Stimulated activated CD4-positive, alpha-beta T cell treated with anti-CD3 and anti-CD28 coated beads, Interleukin-1b, Interleukin-23, amount 100 ng/mL, for 4 hours (primary cell): ENCODE measurements around the gene ATP2C2.
"Not testable (repeated sequence)": the region's sequence is repeated elsewhere in the genome, so short reads cannot be mapped to it uniquely, and the experiment has no call there.

Experiments
- DNase-seq, 2 donors: peaks; one replicate each; pipeline ENCODE4 v3.0.0-alpha.2; 2020; ENCODE audit warnings: low read depth in 2 of 2

ATP2C2 gene

DNA sequence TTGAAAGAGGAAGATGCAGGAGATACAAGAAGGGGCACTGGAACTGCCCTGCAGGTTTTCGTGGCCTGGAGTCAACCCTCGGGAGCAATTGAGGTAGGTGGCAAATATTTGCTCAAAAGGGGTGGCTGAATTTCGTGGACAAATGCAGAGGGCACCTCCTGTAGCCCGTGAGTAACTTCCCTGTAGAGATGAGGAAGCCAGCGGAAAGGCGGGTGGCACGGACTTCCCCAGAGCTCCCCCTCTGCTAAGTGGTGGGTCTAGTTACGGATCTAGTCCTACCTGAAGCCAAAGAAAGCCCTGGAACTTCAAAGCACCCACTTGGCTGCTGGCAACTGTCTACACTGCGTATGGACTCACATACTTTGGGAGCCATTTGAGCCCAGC is 1.0 kb upstream of the ATP2C2 start:
- no peak for DNase-seq

DNA sequence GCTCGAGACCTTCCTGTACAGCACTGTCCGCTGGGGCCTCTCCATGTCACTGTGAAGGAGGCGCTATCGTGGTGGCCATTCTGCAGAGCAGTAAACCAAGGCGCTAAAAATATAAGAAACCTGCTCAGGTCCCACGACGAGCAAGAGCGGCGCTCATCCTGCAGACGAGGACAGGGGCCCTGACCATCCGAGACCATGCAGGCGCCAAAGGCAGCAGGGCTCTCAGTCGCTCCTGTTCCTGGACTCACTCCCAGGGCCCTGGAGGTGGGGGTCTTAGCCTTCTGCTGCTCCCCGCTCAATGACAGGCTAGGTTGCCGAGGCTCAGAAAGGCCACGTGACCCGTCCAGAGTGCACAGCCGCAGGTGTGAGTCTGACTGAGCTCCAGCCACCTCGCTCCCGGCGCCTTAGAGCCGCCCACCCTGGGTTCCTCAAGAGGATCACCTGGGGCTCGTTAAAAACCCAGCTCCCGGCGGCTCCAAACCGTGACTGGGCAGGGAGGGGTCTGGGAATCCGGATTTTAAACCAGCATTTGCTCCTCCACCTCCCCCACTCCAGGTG is 509 bp upstream of the ATP2C2 start:
- DNase-seq: no peak

DNA sequence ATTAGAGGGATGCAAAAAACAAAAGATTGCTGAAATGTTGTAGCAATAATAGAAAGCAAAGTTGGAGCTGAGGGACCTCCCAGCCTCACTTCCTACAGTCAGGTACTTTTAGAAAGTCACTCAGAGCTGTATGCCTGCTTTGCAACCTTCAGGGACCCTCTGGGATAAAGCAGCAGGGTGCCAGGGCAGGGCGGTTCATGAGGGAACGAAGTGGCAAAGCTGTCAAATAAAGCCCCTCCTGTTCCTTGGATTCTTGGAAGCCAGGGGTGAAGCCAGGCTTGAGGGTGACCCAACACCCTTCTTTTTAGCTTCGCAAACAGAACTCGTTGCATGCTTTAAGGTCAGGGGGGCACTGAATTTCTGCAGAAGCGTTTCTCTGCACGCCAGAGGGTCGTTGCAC is 767 bp downstream of the ATP2C2 start:
- DNase-seq: no peak

DNA sequence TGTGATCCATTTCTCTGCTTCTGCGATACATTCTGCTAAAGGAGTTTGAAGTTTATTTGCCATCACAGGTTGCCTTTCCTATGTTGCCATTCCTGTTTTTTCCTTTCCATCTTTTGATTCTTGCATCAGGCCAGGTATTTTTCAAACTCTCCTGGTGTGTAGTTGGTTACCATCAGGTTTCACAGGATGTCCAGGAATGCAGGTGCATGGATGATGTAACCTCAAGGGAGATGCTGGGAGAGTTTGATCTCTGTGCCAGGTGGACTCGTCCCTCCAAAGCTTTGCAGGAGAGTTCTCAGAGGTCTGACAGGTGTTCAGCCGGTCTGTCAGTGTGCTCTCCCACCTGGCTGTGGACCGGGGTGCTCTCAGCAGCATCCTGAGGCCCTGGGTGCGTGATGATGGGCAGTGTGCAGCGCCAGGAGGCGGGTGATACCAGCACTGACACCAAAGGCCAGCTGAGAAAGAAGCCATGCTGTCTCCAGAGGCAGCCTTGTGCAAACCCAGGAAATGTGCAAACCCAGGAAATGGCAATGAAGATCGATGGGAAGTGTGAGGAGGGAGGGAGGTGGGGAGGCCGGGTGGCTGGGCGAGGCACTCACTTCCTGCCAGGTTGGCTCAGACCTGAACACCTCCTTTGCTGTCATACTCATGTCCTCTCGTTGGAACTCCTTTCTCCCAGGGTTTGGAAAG is 1.7 kb downstream of the ATP2C2 start:
- DNase-seq: no peak

DNA sequence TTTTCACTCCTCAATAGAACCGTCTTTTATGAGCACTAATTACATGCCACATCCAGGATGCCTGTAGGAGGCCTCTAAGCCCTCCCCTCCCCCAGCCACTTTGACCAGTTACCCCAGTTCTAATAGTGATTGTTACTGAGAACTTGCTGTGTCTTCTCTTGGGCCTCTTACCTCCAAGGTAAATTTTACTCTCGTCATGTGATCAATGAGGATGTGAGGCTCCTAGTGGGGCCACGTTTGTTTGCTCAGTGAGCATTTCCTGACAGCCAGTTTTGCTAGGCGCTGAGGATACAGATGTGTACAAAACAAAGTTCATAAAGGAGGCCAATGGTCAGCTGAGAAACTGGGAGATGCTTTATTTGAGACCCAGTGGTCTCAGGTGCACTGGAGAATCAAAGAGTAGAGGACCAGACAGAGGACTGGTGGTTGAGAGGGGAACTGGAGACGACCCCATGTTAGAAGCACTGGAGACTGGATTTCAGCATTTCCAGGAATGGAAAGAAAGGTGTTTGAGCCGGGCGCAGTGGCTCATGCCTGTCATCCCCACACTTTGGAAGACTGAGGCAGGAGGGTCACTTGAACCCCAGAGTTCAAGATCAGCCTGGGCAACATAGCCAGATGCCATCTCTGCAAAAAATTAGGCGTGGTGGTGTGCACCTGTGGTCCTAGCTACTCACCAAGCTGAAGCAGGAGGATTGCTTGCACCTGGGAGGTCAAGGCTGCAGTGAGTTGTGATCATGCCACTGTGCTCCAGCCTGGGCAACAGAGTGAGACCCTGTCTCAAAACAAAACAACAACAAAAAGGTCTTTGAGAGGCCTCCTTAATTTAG is 2.6 kb downstream of the ATP2C2 start:
- no peak for DNase-seq

DNA sequence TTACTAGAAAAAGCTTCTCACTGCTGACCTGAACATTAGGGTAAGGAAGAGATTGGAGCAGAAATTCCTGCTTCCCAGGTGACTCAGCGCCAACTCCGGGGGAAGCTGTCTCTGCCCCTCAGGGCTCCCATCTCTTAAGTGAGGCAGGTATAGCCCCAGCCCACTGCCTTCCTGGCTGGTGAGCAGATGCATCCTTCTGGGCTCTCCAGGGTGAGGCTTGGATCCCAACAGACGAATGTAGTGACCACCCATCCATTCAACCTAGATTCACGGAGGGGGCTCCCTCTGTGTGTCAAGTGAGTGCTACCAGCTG is 3.2 kb downstream of the ATP2C2 start:
- DNase-seq: no peak

DNA sequence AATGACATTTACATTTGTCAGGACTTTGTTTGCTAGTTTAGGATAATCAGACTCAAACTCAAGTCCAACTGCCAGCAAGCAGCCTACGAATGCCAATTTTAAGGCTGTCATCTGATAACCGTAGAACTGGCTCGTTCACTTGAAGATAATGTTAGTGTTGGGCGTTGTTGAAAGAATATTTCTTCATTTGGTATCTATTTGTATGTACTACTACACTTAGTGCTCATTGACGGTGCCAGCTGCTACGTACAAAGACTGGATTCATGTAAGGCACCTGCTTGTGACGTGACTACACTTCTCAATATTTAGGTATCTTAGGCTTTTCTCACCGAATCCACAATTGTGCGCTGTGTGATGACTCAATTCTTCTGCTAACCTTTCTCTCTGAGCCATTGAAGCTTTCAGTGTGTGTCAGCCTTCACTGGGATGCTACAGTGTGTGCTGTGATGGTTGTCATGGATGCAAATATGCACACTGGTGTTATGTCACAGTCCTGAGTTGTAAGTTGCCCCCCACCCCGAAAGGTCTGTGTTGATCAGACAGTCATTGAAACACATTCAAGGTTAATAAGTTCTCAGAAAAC is 5.7 kb downstream of the ATP2C2 start:
- DNase-seq: no peak

DNA sequence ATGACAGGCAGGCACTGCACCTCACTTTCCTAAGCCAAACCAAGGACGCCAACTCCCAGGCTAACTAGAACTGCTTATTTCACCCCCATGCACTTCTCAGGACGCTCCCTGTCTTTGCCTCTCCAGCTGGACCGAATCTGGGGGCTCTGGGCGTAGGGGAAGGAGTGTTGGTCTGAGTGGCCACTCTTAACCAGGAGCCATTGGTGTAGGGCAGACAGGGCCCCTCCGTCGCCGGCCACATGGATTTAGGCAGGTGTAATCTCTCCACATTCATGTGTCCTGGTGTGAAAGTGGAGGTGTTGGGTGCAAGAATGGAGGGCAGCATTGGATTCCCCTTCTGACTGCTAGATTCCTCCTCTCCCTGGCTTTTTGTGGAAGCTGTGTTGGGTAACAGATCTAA is 9.8 kb downstream of the ATP2C2 start:
- no peak for DNase-seq

DNA sequence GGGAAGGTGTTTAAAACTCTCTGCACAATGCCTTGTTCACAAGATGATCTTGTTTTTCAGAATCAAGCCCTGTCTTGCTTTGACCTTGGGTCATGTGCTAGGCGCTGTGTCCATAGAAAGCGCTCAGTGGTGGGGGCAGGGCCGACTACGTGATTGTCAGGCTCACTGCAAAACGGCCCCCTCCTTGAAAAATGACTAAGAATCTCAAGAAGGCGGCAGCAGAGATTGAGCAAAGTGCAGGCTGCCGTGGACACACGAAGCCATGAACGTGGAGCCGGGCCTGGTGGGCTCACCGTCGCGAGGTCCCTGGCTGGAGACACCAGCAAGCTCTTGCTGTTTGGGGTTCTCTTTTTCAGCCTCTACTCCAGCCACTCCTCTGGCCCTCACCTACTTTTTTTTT is 10.2 kb downstream of the ATP2C2 start:
- no peak for DNase-seq

DNA sequence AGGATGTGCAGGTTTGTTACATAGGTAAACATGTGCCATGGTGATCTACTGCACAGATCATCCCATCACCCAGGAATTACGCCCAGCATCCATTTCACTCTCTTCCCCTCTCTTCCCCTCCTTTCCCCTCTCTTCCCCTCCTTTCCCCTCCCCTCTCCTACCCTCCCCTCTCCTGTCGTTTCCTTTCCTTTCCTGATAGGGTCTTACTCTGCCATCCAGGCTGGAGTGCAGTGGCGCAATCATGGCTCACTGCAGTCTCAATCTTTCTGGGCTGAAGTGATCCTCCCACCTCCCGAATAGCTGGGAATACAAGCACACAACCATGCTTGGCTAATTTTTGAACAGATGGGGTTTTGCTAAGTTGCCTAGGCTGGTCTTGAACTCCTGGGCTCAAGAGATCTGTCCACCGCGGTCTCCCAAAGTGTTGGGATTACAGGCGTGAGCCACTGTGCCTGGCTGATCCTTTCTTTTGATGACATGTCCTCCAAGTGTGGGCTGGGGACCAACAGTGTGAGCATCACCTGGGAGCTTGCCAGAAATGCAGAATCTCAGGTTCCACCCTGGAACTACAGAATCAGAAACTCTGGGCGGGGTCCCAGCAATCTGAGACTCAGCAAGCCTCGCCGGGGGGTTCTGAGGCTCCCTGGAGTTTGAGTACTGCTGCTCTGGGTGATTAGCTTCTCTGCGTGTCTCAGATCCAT is 10.8 kb downstream of the ATP2C2 start:
- DNase-seq: no peak

DNA sequence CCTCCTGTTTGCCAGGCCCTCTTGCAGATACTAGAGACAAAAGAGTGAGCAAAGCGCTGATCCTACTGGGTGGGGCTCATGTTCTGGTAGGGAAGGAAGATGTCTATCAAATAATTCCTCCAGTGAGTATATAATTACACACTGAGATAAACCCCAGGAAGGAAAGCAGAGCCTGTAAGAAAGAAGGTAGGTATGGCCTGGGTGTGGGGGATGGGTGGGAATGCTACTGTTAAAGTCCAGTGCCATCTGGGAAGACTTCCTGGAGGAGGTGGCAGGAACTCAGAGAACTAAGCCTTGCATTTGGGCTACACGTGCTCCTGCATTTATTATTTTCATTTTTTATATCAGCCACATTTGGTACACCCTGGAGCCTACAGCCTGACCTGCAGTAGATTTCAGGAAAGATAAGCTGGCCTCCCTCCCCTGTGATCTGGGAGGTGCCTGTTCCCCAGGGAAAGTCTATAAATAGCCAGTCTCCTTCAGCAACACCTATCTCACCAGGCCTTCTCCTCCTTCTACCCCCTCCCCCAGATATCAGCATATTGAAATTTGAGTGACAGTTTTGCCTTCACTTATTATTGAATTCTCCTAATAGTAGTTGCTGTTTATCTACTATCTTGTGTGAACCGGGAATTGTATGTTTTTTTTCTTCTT is 11.5 kb downstream of the ATP2C2 start:
- no peak for DNase-seq

DNA sequence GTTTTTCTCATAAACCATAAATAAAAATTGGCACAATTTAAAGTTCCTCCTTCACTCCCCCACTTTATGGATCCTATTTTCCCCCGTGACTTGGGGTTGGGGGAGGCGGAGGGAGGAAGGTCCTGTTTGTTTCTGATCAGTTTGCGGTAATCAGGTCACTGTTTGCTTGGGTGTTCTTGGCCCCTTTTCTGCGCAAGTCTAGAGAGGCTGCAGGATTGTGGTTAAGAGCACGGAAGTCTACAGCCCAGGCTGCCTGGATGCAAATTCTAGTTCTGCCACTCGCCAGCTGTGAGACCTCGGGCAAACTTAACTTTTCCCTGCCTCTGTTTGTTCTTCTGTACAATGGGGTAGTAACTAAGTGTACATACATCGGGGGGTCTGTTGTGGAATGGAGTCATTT is 12.1 kb downstream of the ATP2C2 start:
- no peak for DNase-seq

DNA sequence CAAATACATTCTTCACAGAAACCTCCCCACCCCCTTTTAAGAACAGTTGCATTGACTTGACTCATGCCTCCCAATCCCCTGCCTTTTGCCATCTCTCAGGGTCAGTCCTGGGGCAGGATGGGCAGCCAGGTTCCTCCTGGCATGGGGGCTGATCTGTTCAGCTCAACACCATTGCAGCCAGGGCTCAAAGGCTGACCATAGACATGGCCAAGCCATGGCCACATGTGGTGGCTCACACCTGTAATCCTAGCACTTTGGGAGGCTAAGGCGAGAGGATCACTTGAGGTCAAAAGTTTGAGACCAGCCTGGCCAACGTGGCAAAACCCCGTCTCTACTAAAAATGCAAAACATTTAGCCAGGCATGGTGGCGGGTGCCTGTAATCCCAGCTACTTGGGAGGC is 14.1 kb downstream of the ATP2C2 start:
- no peak for DNase-seq

DNA sequence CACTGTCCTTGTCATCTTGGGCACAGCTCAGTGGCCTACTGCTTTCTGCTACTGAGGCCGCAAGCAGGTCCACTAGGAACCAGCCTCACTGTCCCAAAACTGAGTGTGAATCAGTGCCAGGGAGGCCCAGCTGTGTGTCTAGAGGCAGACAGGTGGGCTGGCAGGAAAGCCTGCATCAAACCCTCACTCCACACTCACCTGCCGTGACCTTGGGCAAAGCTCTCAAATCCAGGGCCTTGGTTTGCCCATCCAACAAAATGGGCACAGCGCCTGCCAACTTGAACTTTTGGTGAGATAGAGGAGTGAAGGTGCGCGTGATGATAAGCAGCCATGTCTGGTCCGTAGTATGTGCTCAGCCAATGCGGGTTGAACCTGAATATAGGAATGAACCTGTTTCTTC is 14.8 kb downstream of the ATP2C2 start:
- DNase-seq: no peak

DNA sequence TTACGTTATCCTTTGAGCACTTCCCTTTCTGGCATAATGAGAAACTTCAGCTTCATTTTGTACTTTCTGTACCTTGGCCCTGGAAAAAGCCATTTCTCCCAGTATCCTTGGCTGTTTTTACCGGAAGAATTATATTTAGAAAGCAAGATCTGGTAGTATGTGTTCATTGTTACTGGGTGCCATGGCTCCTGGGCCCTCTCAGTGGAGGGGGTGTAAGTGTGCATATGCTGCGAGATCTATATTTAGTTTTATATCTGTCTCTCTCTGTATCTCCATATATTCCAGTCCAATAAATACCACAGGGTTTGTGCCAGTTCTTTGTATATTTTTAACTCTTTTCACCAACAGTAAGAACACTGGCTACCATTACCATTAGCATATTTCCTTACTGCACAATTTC is 17.7 kb downstream of the ATP2C2 start:
- DNase-seq: no peak

DNA sequence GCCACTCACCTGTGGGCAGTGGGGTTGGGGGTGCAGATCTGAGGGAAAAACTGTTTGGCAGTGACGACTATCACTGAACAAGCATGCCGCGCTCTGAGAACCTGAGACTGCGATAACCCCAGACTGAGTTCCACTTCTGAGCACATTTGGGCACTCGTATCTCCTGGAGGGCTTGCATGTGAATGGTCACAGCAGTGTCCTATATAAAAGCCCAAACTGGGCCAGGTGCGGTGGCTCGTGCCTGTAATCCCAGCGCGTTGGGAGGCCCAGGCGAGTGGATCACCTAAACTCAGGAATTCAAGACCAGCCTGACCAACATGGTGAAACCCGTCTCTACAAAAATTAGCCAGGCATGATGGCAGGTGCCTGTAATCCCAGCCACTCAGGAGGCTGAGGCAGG is 18.7 kb downstream of the ATP2C2 start:
- DNase-seq: no peak

DNA sequence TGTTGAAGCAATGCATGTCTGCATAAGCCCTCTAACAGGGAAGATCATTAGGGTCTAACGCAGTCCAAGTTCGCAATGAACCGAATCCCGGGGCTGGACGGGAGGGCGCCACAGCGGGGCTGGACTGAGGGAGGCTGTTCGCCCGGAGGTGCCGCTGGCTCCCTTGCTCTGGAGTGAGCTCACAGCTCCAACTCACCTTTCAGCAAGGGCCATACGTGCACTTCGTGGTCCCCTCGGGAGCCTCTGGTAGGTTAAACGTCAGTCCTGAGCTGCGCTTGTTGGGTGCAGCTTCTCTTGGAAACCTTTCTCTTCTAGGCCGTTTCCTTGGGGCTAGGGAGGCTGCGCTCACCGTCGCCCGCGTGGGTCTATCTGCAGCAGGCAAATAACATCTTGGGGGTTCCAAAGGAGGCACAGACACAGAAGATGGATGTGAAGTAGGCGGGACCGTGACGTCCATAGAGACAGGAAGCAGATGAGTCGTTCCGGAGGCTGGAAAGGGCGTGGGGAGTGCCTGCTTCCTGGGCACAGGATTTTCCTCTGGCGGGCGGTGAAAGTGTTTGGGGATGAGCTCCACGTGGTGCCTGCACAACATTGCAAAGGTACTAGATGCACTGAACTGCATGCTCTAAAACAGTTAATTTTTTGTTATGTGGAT is 21.9 kb downstream of the ATP2C2 start:
- DNase-seq: no peak

DNA sequence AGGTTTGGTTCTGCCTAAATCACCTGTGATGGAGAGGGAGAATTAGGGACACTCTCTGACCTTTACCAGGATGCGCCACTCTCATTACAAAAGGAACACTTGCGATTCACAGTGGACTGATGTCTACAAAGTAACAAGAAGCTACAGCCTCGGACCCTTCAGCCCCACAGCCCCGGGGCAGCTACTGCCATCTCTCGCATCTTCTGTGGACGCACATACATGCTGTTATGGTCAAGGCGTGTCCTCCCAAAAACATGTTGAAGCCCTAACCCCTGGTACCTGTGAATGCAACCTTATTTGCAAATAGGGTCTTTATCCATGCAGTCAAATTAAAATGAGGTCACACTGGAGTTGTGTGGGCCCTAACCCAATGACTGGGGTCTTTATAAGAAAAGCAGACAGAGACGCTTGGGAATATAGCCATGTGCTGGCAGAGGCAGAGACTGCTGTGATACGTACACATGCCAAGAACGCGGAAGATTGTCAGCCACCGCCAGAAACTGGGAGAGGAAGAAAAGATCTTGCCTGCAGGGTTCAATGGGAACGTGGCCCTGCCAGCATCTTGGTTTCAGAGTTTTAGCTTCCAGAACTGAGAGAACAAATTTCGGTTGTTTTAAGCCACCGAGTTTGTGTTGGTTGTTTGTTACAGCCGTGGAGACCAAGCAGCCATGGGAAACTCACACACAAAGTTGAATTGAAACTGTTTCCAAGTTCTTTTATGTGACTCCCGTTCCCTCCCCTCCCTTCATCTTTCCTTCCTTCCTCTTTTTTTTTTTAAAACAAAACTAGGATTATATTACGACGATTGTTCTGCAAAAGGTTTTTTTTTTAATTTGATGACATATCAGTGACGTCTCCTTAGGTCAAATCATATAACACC is 23.1 kb downstream of the ATP2C2 start:
- no peak for DNase-seq

DNA sequence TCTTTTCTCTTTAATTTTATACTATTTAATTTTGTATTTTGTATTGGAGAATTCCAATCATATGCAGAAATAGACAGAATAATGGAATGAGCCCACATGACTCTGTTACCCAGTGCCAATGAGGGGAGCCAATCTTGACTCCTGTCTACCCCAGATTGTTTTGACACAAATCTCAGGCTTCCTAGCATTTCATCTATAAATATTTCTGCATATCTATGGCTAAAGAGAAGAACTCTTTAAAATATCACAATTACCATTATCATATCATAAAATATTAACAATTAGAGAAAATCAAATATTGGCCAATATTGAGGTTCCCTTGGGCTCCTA is 23.7 kb downstream of the ATP2C2 start:
- no peak for DNase-seq

DNA sequence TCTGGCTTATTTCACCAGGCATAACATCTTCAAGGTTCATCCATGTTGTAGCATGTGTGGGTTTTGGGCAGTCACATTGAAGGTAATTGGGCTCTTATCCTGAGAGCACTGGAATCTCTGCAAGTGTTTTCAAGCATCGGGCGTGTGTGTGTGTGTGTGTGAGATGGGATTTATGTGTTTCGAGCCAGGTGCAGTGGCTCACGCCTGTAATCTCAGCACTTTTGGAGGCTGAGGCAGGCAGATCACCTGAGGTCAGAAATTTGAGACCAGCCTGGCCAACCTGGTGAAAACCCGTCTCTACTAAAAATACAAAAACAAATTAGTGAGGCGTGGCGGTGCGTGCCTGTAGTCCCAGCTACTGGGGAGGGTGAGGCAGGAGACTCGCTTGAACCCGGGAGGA is 27.7 kb downstream of the ATP2C2 start:
- DNase-seq: not testable (repeated sequence)
